ENCODE results near the gene DARS1. TPM values are rescaled to one million over a fixed set of nuclear protein-coding genes. Genes with fewer than 3 reads are reported as not detected.

The DARS1 gene
- total and polyA plus RNA-seq, 2 experiments from 2014 or later = 115 to 148 TPM

DNA sequence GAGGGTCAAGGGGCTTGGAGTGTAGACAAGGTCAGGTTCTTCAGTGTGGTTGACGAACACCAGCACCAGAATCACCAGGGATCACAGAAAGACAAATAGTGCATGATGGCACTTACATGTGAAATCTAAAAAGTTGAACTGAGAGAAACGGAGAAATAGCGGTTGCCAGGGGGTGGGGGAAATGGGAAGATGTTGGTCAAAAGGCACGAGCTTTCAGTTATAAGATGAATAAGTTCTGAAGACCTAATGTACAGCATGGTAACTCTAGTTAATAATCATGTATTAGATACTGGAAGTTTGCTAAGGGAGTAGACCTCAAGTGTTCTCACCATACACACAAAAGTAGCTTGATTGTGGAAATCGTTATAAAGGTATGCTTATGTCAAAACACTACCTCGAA lies 43.7 kb upstream of the DARS1 start:
- H3K4me3 ChIP-seq = no peak overlapping the region
- no peaks in the 10 kb centered on the region for H3F3A ChIP-seq (replicated peaks; ENCODE audit: low read depth)
- peaks cover 9% of the 10 kb centered on the region for H3K4me1 ChIP-seq (ENCODE audit: insufficient read depth)
- no peak overlapping the region for H3K27ac ChIP-seq (ENCODE audit: low read depth)
- no peak for TF ChIP-seq EZH2 (IDR thresholded peaks at IDR 0.05; ENCODE audit: low read depth, unreplicated experiment)
- TF ChIP-seq NANOG (IDR thresholded peaks at IDR 0.05; ENCODE audit: borderline replicate concordance) = no peak
- TF ChIP-seq, protein P1, sequence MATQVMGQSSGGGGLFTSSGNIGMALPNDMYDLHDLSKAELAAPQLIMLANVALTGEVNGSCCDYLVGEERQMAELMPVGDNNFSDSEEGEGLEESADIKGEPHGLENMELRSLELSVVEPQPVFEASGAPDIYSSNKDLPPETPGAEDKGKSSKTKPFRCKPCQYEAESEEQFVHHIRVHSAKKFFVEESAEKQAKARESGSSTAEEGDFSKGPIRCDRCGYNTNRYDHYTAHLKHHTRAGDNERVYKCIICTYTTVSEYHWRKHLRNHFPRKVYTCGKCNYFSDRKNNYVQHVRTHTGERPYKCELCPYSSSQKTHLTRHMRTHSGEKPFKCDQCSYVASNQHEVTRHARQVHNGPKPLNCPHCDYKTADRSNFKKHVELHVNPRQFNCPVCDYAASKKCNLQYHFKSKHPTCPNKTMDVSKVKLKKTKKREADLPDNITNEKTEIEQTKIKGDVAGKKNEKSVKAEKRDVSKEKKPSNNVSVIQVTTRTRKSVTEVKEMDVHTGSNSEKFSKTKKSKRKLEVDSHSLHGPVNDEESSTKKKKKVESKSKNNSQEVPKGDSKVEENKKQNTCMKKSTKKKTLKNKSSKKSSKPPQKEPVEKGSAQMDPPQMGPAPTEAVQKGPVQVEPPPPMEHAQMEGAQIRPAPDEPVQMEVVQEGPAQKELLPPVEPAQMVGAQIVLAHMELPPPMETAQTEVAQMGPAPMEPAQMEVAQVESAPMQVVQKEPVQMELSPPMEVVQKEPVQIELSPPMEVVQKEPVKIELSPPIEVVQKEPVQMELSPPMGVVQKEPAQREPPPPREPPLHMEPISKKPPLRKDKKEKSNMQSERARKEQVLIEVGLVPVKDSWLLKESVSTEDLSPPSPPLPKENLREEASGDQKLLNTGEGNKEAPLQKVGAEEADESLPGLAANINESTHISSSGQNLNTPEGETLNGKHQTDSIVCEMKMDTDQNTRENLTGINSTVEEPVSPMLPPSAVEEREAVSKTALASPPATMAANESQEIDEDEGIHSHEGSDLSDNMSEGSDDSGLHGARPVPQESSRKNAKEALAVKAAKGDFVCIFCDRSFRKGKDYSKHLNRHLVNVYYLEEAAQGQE (IDR thresholded peaks at IDR 0.05; ENCODE audit: unreplicated experiment) = no peak
- no peak for TF ChIP-seq STAT1 (IDR thresholded peaks at IDR 0.05; ENCODE audit: unreplicated experiment)
- no peak for TF ChIP-seq ZNF331 (CRISPR knock-in tag; IDR thresholded peaks at IDR 0.05; ENCODE audit: low read depth)
- no peak for TF ChIP-seq JUNB (IDR thresholded peaks at IDR 0.05; ENCODE audit: unreplicated experiment)
- TF ChIP-seq, protein P2, sequence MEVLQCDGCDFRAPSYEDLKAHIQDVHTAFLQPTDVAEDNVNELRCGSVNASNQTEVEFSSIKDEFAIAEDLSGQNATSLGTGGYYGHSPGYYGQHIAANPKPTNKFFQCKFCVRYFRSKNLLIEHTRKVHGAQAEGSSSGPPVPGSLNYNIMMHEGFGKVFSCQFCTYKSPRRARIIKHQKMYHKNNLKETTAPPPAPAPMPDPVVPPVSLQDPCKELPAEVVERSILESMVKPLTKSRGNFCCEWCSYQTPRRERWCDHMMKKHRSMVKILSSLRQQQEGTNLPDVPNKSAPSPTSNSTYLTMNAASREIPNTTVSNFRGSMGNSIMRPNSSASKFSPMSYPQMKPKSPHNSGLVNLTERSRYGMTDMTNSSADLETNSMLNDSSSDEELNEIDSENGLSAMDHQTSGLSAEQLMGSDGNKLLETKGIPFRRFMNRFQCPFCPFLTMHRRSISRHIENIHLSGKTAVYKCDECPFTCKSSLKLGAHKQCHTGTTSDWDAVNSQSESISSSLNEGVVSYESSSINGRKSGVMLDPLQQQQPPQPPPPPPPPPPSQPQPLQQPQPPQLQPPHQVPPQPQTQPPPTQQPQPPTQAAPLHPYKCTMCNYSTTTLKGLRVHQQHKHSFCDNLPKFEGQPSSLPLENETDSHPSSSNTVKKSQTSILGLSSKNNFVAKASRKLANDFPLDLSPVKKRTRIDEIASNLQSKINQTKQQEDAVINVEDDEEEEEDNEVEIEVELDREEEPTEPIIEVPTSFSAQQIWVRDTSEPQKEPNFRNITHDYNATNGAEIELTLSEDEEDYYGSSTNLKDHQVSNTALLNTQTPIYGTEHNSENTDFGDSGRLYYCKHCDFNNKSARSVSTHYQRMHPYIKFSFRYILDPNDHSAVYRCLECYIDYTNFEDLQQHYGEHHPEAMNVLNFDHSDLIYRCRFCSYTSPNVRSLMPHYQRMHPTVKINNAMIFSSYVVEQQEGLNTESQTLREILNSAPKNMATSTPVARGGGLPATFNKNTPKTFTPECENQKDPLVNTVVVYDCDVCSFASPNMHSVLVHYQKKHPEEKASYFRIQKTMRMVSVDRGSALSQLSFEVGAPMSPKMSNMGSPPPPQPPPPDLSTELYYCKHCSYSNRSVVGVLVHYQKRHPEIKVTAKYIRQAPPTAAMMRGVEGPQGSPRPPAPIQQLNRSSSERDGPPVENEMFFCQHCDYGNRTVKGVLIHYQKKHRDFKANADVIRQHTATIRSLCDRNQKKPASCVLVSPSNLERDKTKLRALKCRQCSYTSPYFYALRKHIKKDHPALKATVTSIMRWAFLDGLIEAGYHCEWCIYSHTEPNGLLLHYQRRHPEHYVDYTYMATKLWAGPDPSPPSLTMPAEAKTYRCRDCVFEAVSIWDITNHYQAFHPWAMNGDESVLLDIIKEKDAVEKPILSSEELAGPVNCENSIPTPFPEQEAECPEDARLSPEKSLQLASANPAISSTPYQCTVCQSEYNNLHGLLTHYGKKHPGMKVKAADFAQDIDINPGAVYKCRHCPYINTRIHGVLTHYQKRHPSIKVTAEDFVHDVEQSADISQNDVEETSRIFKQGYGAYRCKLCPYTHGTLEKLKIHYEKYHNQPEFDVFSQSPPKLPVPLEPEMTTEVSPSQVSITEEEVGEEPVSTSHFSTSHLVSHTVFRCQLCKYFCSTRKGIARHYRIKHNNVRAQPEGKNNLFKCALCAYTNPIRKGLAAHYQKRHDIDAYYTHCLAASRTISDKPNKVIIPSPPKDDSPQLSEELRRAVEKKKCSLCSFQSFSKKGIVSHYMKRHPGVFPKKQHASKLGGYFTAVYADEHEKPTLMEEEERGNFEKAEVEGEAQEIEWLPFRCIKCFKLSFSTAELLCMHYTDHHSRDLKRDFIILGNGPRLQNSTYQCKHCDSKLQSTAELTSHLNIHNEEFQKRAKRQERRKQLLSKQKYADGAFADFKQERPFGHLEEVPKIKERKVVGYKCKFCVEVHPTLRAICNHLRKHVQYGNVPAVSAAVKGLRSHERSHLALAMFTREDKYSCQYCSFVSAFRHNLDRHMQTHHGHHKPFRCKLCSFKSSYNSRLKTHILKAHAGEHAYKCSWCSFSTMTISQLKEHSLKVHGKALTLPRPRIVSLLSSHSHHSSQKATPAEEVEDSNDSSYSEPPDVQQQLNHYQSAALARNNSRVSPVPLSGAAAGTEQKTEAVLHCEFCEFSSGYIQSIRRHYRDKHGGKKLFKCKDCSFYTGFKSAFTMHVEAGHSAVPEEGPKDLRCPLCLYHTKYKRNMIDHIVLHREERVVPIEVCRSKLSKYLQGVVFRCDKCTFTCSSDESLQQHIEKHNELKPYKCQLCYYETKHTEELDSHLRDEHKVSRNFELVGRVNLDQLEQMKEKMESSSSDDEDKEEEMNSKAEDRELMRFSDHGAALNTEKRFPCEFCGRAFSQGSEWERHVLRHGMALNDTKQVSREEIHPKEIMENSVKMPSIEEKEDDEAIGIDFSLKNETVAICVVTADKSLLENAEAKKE (CRISPR knock-in tag; IDR thresholded peaks at IDR 0.05) = no peak
- TF ChIP-seq EZH2phosphoT487 (IDR thresholded peaks at IDR 0.05; ENCODE audit: unreplicated experiment) = no peak
- TF ChIP-seq, protein P3, sequence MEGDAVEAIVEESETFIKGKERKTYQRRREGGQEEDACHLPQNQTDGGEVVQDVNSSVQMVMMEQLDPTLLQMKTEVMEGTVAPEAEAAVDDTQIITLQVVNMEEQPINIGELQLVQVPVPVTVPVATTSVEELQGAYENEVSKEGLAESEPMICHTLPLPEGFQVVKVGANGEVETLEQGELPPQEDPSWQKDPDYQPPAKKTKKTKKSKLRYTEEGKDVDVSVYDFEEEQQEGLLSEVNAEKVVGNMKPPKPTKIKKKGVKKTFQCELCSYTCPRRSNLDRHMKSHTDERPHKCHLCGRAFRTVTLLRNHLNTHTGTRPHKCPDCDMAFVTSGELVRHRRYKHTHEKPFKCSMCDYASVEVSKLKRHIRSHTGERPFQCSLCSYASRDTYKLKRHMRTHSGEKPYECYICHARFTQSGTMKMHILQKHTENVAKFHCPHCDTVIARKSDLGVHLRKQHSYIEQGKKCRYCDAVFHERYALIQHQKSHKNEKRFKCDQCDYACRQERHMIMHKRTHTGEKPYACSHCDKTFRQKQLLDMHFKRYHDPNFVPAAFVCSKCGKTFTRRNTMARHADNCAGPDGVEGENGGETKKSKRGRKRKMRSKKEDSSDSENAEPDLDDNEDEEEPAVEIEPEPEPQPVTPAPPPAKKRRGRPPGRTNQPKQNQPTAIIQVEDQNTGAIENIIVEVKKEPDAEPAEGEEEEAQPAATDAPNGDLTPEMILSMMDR (conservative IDR thresholded peaks at IDR 0.05; ENCODE audit: low read depth in 2 of 2) = no peak
- TF ChIP-seq, protein P4, sequence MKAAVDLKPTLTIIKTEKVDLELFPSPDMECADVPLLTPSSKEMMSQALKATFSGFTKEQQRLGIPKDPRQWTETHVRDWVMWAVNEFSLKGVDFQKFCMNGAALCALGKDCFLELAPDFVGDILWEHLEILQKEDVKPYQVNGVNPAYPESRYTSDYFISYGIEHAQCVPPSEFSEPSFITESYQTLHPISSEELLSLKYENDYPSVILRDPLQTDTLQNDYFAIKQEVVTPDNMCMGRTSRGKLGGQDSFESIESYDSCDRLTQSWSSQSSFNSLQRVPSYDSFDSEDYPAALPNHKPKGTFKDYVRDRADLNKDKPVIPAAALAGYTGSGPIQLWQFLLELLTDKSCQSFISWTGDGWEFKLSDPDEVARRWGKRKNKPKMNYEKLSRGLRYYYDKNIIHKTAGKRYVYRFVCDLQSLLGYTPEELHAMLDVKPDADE (IDR thresholded peaks at IDR 0.05) = no peak
- no peak for TF ChIP-seq CREB1 (CRISPR knock-in tag; IDR thresholded peaks at IDR 0.05; ENCODE audit: low read depth)
- TF ChIP-seq ZNF114 (CRISPR knock-in tag; IDR thresholded peaks at IDR 0.05) = no peak
- TF ChIP-seq POLR2AphosphoS5 (IDR thresholded peaks at IDR 0.05; ENCODE audit: low read depth) = no peak
- H2AFZ ChIP-seq = no peak overlapping the region
- Mint-ChIP-seq H3K27me3 (ENCODE audit: insufficient read depth, low read depth, poor library complexity) (peaks cover 3% of the 10 kb centered on the region), H3K4me3 (no peak overlapping the region), H3K4me1 (peaks cover 20% of the 10 kb centered on the region), H3K36me3 (ENCODE audit: low read depth) (no peaks in the 10 kb centered on the region), H3K27ac (no peak overlapping the region), H3K9me3 (no peaks in the 10 kb centered on the region)
- no peak for DNase-seq (ENCODE audit: low spot score)
- no peak for ATAC-seq
- H3K79me2 ChIP-seq (replicated peaks; ENCODE audit: insufficient read depth) = no peaks in the 10 kb centered on the region
- no peak overlapping the region for H3K4me2 ChIP-seq
- H3K36me3 ChIP-seq (ENCODE audit: insufficient read depth) = no peaks in the 10 kb centered on the region
- peaks cover 7% of the 10 kb centered on the region; the same call in 1 of the 2 replicates for H3K27me3 ChIP-seq (ENCODE audit: insufficient read depth)
- H3K9me2 ChIP-seq (ENCODE audit: insufficient read depth) = 0 out of 2 replicates have a peak, but pooled peaks cover 5% of the 10 kb centered on the region
- H4K20me1 ChIP-seq (replicated peaks; ENCODE audit: insufficient read depth) = no peaks in the 10 kb centered on the region

All from GM23338 (cell line).